Measurements from ENCODE around the gene UBAP2L. TPM values are rescaled to one million over a fixed set of nuclear protein-coding genes. Genes with fewer than 3 reads are reported as not detected.

UBAP2L gene
- total and polyA plus RNA-seq, 9 of the 15 experiments (the other 6 are each of a cell fraction or from before 2014, with no cell fraction given), result 75.0 to 245 (median 119) TPM

DNA sequence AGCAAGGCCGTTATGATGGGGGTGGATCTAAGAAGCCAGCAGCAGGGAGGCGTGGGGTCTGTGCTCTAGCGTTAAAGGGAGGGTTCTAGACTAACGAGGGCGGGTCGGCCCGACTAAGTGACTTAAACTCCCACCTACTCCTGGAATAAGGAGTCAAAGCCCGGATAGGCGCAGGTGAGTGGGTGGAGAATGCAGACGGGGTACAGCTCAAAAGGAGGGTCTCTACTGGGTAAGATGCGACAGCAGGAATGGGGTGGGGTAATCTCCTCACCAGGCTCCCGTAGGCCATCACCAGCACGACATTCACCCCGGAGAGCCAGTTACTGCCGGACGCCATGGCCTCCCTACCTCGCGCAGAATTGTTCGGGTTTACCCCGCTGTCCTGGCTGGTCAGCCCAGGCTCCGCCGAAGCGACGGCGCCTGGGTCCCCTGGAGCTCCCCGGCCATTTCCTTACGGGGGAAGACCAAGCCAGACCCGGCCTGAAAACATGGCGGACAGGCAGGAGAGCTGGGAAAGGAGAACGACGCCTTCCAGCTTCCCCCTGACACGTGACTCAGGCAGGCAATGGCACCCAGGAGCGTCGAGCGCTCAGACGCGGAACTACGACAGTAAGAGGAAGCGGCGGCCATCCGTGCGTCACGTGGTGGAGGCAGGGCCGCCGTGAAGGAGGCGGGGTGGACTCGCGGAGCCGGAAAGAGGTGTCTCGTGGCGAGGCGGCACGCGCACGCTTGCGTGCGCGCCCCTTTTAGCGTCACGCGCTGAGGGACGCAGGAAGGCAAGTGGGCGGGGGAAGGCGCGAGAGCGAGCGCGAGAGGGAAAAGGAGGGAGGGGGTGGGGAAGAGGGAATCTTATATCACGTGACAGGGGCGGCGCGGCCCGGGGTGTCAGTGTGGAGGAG is at the start of gene UBAP2L (continued):
- TF ChIP-seq, protein P1, sequence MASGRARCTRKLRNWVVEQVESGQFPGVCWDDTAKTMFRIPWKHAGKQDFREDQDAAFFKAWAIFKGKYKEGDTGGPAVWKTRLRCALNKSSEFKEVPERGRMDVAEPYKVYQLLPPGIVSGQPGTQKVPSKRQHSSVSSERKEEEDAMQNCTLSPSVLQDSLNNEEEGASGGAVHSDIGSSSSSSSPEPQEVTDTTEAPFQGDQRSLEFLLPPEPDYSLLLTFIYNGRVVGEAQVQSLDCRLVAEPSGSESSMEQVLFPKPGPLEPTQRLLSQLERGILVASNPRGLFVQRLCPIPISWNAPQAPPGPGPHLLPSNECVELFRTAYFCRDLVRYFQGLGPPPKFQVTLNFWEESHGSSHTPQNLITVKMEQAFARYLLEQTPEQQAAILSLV (tag; IDR thresholded peaks at IDR 0.05), result no peak
- peak; percentile 74; the same call in 1 of the 2 replicates for TF ChIP-seq GABPB1 (CRISPR knock-in tag; IDR thresholded peaks at IDR 0.05)
- TF ChIP-seq, protein P2, sequence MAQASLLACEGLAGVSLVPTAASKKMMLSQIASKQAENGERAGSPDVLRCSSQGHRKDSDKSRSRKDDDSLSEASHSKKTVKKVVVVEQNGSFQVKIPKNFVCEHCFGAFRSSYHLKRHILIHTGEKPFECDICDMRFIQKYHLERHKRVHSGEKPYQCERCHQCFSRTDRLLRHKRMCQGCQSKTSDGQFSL (CRISPR knock-in tag; IDR thresholded peaks at IDR 0.05), result no peak
- TF ChIP-seq, protein P2 (tag; IDR thresholded peaks at IDR 0.05), result no peak
- TF ChIP-seq, protein P3, sequence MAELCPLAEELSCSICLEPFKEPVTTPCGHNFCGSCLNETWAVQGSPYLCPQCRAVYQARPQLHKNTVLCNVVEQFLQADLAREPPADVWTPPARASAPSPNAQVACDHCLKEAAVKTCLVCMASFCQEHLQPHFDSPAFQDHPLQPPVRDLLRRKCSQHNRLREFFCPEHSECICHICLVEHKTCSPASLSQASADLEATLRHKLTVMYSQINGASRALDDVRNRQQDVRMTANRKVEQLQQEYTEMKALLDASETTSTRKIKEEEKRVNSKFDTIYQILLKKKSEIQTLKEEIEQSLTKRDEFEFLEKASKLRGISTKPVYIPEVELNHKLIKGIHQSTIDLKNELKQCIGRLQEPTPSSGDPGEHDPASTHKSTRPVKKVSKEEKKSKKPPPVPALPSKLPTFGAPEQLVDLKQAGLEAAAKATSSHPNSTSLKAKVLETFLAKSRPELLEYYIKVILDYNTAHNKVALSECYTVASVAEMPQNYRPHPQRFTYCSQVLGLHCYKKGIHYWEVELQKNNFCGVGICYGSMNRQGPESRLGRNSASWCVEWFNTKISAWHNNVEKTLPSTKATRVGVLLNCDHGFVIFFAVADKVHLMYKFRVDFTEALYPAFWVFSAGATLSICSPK (IDR thresholded peaks at IDR 0.05; ENCODE audit: borderline replicate concordance), result 0 out of 2 replicates have a peak, but pooled peaks have one; percentile 50
- no peak for TF ChIP-seq RBM15 (IDR thresholded peaks at IDR 0.05; ENCODE audit: insufficient read depth, low read length)
- no peak for TF ChIP-seq FOXO4 (CRISPR knock-in tag; IDR thresholded peaks at IDR 0.05)
- peak; percentile 58 for TF ChIP-seq ASH1L (IDR thresholded peaks at IDR 0.05; ENCODE audit: borderline replicate concordance, low read depth, partially characterized antibody)
- TF ChIP-seq ZEB2 (IDR thresholded peaks at IDR 0.05), result peak; percentile 17; the same call in 1 of the 2 replicates
- 0 out of 2 replicates have a peak, but pooled peaks have one; percentile 6 for TF ChIP-seq MTA2 (IDR thresholded peaks at IDR 0.05; ENCODE audit: low read depth)
- no peak for TF ChIP-seq PTRF (tag; IDR thresholded peaks at IDR 0.05)
- TF ChIP-seq POLR2G (IDR thresholded peaks at IDR 0.05; ENCODE audit: low read depth, low read length), result peak; percentile 97
- peak; percentile 58; the same call in 1 of the 2 replicates for TF ChIP-seq JUND (IDR thresholded peaks at IDR 0.05; ENCODE audit: borderline replicate concordance, low read depth, low read length)
- peak; percentile 39; the same call in 1 of the 3 replicates for TF ChIP-seq JUND (tag; IDR thresholded peaks at IDR 0.05; ENCODE audit: borderline replicate concordance, low read depth, low read length)
- TF ChIP-seq ARNT (IDR thresholded peaks at IDR 0.05), result peak in 1 of 2 experiments; percentile 37; a peak in 1 of 4 replicates
- TF ChIP-seq ZNF23 (CRISPR knock-in tag; IDR thresholded peaks at IDR 0.05), result no peak
- TF ChIP-seq HMGXB4 (CRISPR knock-in tag; IDR thresholded peaks at IDR 0.05), result no peak
- TF ChIP-seq NBN (IDR thresholded peaks at IDR 0.05; ENCODE audit: low read depth), result peak; percentile 87; the same call in 1 of the 2 replicates
- TF ChIP-seq, protein P4, sequence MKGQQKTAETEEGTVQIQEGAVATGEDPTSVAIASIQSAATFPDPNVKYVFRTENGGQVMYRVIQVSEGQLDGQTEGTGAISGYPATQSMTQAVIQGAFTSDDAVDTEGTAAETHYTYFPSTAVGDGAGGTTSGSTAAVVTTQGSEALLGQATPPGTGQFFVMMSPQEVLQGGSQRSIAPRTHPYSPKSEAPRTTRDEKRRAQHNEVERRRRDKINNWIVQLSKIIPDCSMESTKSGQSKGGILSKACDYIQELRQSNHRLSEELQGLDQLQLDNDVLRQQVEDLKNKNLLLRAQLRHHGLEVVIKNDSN (CRISPR knock-in tag; IDR thresholded peaks at IDR 0.05), result peak; percentile 98
